Measurements from ENCODE around the gene C2orf66.

The C2orf66 gene

DNA sequence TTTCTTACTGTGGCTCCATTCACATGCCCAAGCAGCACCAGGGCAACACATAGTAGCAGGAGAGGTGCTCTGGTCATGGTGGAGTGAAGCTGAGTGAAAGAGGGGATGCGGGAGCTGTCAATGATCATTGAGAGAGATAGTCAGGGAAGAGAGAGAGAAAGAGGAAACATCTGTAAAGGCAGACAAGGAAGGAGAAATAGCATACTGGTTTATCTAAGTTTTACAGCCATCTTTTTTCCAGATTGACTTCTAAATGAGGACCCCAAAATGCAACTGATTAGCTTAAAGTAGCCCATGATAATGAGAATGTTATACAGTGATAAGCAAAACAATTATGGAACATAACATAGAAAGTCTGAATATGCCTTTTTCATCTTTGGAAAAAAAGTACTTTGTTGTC, at the start of gene C2orf66:
Gene C2orf66 (minus strand): TSS at position 96 of the 400 bp plus-strand sequence. CDS start 19 bp downstream, at position 77.
- DNase-seq = no peak

- DNase-seq = no peak
Measured at GRCh38 chr2:196854629-196855028, 45.5 kb upstream of the C2orf66 start.

DNA sequence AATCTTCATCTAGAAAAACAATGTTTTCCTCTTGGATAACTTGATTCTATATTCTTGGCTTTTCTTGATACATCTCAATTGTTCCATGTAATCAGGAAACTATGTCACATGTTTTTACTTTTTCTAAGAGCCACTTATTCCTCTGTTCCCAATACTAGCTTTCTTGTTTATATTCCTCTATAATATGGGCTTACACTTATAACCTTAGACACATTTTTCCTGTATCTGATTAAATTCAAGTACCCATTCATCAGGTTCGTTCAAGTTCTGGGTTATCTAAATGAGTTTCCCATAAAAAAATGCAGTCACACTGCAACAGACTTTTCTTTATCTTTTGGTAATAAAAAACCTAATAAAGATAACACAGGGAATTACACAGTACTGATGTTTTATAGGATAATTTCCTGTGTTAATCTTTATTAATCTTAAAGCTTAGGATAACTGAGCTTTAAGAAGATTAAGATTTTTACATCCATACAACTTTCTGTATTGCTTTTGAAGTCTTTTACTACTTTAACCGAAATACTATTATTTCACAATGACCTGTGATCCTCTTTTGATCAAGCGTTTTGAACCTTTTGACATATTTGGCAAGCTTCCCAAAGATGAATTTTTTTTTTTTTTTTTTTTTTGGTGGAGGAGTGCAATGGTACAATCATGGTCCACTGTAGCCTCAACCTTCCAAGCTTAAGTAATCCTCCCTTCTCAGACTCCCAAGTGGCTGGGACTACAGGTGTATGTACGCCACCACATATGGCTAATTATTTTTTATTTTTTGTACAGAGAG, 44.3 kb upstream of the C2orf66 start:
- no peak for DNase-seq

GRCh38 chr2:196851088-196851487, 41.9 kb upstream of the C2orf66 start:
- no peak for DNase-seq

GRCh38 chr2:196849895-196850294, 40.7 kb upstream of the C2orf66 start:
- DNase-seq = no peak

DNA sequence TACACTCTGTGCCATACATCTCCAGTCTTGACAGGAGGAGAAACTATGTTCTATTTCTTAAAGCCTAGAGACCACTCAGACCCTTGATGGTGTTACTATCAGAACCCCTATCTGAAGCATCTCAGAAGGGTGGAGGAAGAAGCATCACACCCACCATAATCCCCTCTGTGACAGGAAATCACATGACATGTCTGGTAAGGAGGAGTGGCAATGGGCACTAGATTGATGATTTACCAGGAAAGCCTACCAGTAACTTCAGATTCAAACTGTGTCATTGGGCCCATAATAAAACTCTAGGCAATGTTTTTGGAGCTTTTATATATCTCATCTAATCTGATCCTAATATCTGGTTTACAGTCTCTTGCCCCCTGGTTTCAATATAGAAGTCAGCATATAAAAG, 37.1 kb upstream of the C2orf66 start:
- no peak for DNase-seq

GRCh38 chr2:196845371-196845770, 36.2 kb upstream of the C2orf66 start:
- no peak for DNase-seq

DNA sequence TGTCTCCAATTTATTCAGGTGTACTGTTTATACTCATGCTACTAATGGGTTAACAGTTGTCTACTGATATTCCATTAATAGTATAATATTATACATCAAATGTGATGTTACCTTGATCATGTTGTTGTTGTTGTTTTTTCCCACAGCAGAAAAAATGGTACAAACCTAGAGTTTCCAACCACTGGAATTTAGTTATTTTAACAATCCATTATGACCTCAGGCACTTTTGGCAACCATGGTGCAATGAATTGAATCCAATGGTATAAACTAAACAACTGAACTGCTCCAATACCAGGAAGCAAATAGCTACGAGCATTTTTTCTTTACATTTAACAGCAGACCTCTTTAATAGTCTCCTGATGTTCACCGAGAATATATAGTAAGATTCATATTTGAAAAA, 31.0 kb upstream of the C2orf66 start:
- DNase-seq = no peak

DNA sequence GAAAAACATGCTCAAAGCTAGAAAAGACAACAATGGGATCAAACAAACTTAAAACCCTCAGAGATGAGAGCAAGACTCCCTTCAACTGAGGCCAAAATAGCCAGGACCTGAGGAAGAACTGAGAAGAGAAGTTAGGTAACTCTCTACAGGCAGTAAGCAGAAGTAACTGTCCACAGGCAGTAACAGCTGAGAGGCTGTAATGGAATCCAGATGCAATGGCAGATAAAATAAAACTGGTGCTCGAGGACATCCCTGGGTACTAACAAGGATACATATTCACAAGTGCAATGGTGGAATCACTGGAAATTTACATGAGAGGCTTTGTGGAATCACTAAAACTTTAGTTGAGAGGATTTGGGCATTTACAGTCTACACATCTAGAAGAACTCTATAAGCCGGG, 30.4 kb upstream of the C2orf66 start:
- DNase-seq = no peak

DNA sequence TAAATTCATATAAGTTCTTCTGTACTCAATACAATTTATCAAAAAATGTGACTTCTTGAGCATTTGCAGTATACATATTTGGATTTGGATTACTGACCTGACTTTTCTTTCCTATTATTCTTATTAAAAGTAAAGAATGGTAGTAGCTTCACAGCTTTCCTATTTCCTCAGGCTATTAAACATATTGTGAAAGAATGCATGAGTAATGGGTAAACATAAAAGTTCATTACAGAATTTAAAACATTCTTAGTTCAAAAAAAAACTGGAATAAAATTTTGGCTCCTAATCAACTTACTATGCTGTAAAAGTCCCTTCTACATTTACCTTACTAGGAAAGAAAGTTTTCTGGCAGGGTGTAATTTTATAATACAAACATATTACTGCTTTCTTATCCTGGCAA, 27.3 kb upstream of the C2orf66 start:
- no peak for DNase-seq

GRCh38 chr2:196830701-196831100, 21.5 kb upstream of the C2orf66 start:
- no peak for DNase-seq

- no peak for DNase-seq
Measured at GRCh38 chr2:196827356-196827755, 18.2 kb upstream of the C2orf66 start.

DNA sequence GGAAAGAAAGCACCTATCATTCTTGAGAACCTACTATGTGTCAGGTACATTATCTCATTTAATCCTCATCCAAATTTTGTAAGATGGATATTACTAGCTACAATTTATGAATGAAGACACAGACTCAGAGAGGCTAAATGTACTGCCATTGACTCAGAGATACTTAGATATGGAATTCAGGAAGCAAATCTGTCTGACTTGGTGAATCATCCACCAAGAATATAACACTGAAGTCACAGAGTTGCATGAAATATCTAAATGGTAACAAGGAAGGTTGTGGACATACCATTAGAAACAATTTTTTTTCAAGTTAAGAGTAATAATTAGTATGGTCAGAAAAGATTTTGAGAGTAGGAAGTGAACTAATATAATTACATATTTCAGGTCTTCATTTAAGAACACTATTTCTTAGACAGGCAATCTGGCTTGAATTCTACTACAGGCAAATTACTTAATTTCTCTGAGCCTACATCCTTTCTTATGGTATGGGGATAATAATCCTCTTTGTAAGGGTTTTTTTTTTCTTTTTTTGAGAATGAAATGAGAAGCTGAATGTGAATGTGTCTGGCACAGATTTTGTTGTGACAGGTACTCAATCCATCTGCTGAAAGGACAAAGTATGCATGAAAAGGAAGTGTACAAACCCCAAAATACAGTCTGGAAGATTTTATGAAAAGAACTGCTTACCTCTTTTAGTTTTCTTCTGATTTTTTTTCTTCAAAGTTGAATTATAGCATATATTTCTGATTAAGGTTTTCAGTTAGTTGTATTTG, 14.8 kb upstream of the C2orf66 start:
- DNase-seq = no peak

GRCh38 chr2:196821195-196821594, 12.0 kb upstream of the C2orf66 start:
- DNase-seq = no peak

- no peak for DNase-seq
Measured at GRCh38 chr2:196808083-196808665, 981 bp downstream of the C2orf66 start.

DNA sequence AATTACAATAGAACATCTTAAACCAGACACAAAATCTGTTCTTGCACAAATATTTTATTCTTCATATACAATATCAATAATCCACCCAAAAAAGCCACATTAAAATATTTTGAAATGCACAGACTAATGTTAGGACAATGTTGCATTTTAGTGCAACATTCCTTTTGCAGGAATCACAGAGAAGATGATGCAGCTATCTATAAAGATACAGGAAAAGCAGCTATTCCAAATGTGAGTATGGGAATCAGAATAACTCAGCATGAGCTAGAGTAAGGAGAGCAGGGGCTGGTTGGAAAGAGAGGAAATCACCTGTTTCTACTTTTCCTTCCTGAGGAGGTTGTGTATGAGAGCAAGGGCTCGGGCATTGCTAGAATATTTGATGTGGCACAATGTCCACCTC, 4.8 kb downstream of the C2orf66 start:
- no peak for DNase-seq

DNA sequence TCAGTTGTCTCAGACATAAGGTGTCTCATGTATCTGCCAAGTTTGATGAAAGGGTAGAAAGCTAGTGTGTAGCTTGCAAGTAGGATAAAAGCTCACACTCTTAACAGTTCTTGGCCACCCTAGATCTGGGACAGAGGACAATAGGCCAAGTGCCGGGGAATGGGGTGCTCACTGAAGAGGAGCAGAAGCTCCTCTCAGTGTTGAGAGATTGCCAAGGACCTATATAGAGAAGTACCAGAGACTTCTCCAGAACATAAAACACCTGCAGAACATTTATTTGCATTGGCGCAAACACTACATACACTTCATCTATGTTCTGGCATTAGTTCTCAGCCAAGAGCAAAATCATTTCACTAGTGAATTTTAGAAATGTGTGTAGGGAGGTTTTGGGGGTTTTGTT, 6.8 kb downstream of the C2orf66 start:
- no peak for DNase-seq

- DNase-seq = no peak
Measured at GRCh38 chr2:196801674-196802261, 7.4 kb downstream of the C2orf66 start.

DNA sequence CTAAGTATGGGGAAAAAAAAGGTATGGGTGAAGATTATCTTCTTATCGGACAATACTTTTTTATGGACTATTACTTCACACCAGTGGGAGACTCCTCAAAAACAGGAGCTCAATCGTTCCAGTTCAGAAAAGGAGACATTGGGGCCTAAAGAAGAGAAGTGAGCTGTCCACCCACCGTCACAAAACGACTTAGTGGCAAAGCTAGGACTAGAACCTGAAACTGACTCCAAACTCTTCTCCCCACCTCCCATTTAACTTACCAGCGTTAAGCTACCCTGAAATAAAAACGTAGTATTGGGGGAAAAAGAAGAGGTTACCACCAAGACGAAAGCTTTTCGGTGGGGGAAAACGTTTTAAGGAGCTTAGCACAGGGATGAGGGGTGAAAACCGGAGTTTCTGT, 10.2 kb downstream of the C2orf66 start:
- no peak for DNase-seq

- no peak for DNase-seq
Measured at GRCh38 chr2:196792865-196793264, 16.3 kb downstream of the C2orf66 start.

DNA sequence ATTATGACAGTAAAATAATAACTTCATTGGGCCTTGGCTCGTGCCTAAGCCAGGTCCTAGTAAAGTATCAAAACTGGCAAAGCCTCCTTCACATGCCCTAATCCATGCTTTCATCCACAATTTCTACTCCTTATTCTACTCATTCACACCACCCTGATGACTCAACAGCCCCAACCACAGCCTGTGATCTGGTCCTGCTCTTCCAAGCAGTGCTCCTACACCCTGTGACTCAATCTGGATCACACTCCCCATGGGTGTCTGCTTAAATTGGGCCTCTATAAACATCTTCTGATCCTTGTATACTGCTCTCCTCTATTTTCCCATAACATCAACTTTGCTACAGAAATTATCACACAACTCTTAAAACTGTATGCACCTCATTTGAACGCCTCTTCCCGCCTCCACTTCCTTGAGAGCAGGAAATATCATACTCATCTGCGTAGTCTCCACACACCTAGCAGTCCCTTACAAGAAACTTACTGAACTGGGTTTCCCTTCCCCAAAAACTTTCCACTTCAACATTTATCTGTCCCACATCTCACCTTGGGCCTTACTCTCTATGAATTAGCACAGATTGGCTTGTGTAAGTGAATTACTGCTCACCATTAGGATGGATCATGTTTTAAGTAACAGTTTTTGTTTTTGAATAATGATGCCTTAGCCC, 25.6 kb downstream of the C2orf66 start:
- DNase-seq = peak; percentile 66

- DNase-seq = no peak
Measured at GRCh38 chr2:196767101-196767500, 42.1 kb downstream of the C2orf66 start.

DNA sequence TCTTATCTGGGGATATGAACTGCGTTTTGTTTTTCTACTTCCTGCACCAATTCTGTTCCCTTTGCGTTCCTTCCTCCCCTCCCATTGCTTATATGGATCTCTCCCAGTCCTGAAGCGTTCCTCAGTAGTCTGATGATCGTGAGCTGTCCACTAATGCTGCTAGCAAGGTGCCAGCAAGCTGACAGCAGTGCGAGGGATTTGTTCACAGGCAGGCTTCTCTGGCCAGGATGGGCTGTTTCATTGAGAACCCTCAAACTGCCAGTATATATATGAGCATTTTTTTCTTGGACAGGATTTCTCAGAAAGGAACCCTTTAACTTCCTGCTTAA, 49.8 kb downstream of the C2orf66 start:
- DNase-seq = no peak

Data from activated CD4-positive, alpha-beta T cell treated with anti-CD3 and anti-CD28 coated beads for 48 hours (primary cell).